GM19463 (cell line): ENCODE results near the gene TWSG1.
"Not testable (repeated sequence)": the region's sequence is repeated elsewhere in the genome, so short reads cannot be mapped to it uniquely, and the experiment has no call there.

Source experiments
- ATAC-seq: cut with Tn5 transposase; IDR thresholded peaks from one replicate; pipeline ENCODE4 v1.9.1; 2021; ENCODE audit warnings: mild to moderate bottlenecking, moderate library complexity; ENCODE audit not compliant: unreplicated experiment

Gene TWSG1

GRCh38 chr18:9422816-9423519 is 88.4 kb downstream of the TWSG1 start:
- no peak for ATAC-seq

- ATAC-seq: not testable (repeated sequence)
These were observed 89.1 kb downstream of the TWSG1 start for GRCh38 chr18:9423648-9424047.

GRCh38 chr18:9424235-9424634 is 89.7 kb downstream of the TWSG1 start:
- not testable (repeated sequence) for ATAC-seq

GRCh38 chr18:9426753-9427152 is 92.2 kb downstream of the TWSG1 start:
- no peak for ATAC-seq

- ATAC-seq: no peak
These were observed 93.7 kb downstream of the TWSG1 start for GRCh38 chr18:9428301-9428706.

GRCh38 chr18:9428862-9429661 is 94.5 kb downstream of the TWSG1 start:
- no peak for ATAC-seq

- no peak for ATAC-seq
These were observed 95.1 kb downstream of the TWSG1 start for GRCh38 chr18:9429662-9429993.

- not testable (repeated sequence) for ATAC-seq
These were observed 95.7 kb downstream of the TWSG1 start for GRCh38 chr18:9430315-9430714.

- ATAC-seq: no peak
These were observed 96.7 kb downstream of the TWSG1 start for GRCh38 chr18:9431296-9431695.

- not testable (repeated sequence) for ATAC-seq
These were observed 98.5 kb downstream of the TWSG1 start for GRCh38 chr18:9433122-9433521.

GRCh38 chr18:9433671-9434121 is 99.1 kb downstream of the TWSG1 start:
- no peak for ATAC-seq

- ATAC-seq: no peak
These were observed 99.6 kb downstream of the TWSG1 start for GRCh38 chr18:9434122-9434701.

- no peak for ATAC-seq
These were observed 100.5 kb downstream of the TWSG1 start for GRCh38 chr18:9435041-9435440.

GRCh38 chr18:9436206-9436929 is 101.8 kb downstream of the TWSG1 start:
- ATAC-seq: no peak

GRCh38 chr18:9437021-9437437 is 102.5 kb downstream of the TWSG1 start:
- ATAC-seq: no peak

- ATAC-seq: no peak
These were observed 103.1 kb downstream of the TWSG1 start for GRCh38 chr18:9437672-9438071.

GRCh38 chr18:9441061-9441460 is 106.5 kb downstream of the TWSG1 start:
- no peak for ATAC-seq

- no peak for ATAC-seq
These were observed 110.0 kb downstream of the TWSG1 start for GRCh38 chr18:9444549-9444948.

- ATAC-seq: no peak
These were observed 112.3 kb downstream of the TWSG1 start for GRCh38 chr18:9446839-9447238.

GRCh38 chr18:9447334-9447733 is 112.8 kb downstream of the TWSG1 start:
- ATAC-seq: no peak
